Measurements from ENCODE around the gene CTAGE9.
"Not testable (repeated sequence)": the region's sequence is repeated elsewhere in the genome, so short reads cannot be mapped to it uniquely, and the experiment has no call there.

Gene CTAGE9

DNA sequence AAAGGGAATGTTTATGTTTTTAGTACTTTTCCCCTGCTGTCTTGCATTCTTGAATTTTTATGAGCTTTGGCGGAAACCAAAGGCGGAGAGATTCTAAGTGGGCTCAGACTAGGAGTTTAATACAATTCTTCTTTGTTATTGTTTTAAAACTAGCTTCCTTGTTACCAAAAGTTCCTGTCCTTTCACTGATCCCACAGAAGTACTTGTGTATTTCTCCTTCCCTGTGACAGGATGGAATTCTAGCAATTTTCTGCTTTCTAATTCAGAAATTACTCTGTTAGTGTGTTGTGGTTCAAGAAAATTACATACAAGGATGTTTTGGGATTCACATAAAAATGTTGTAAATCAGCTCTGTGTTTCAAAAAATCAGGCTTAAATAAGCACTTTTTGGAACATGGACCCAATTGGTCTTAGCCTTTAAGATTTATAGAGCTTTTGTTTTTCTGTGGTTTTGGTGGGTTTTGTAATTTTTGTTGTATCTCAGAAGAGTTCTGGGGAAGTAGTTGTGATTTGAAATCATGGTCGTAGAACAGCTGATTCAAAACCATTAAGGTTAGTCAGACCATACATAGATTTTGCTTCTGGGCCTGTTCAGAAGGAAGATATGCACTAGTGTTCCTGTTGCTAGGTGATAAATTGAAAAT, 17.6 kb upstream of the CTAGE9 start:
- Histone ChIP-seq H3K4me1 (ENCODE audit: control insufficient read depth, insufficient read depth, low read length, unreplicated experiment) (no peaks in the 10 kb centered on the region), H2AFZ (ENCODE audit: low read length, unreplicated experiment) (no peak overlapping the region), H3K4me3 (ENCODE audit: low read depth, low read length) (no peak overlapping the region), H3K79me2 (ENCODE audit: control insufficient read depth, insufficient read depth, low read length, unreplicated experiment) (no peaks in the 10 kb centered on the region), H3K27ac (ENCODE audit: low read depth, low read length) (no peak overlapping the region), H3K27me3 (ENCODE audit: insufficient read depth, low read length) (no peaks in the 10 kb centered on the region), H3K36me3 (ENCODE audit: insufficient read depth, low read length) (no peaks in the 10 kb centered on the region)

- Histone ChIP-seq H3K27me3 (ENCODE audit: insufficient read depth, low read length) (no peaks in the 10 kb centered on the region), H3K4me3 (ENCODE audit: low read depth, low read length) (no peak overlapping the region), H3K36me3 (ENCODE audit: insufficient read depth, low read length) (no peaks in the 10 kb centered on the region), H2AFZ (ENCODE audit: low read length, unreplicated experiment) (no peak overlapping the region), H3K27ac (ENCODE audit: low read depth, low read length) (no peak overlapping the region), H3K79me2 (ENCODE audit: control insufficient read depth, insufficient read depth, low read length, unreplicated experiment) (no peaks in the 10 kb centered on the region), H3K4me1 (ENCODE audit: control insufficient read depth, insufficient read depth, low read length, unreplicated experiment) (no peaks in the 10 kb centered on the region)
Measured at GRCh38 chr6:131727868-131728267, 17.1 kb upstream of the CTAGE9 start.

- Histone ChIP-seq H3K27ac (ENCODE audit: low read depth, low read length) (no peak overlapping the region), H3K79me2 (ENCODE audit: control insufficient read depth, insufficient read depth, low read length, unreplicated experiment) (no peaks in the 10 kb centered on the region), H3K36me3 (ENCODE audit: insufficient read depth, low read length) (no peaks in the 10 kb centered on the region), H2AFZ (ENCODE audit: low read length, unreplicated experiment) (no peak overlapping the region), H3K4me3 (ENCODE audit: low read depth, low read length) (no peak overlapping the region), H3K27me3 (ENCODE audit: insufficient read depth, low read length) (no peaks in the 10 kb centered on the region), H3K4me1 (ENCODE audit: control insufficient read depth, insufficient read depth, low read length, unreplicated experiment) (no peaks in the 10 kb centered on the region)
Measured at GRCh38 chr6:131727467-131727866, 16.6 kb upstream of the CTAGE9 start.

GRCh38 chr6:131724114-131724513, 13.3 kb upstream of the CTAGE9 start:
- H3K27me3 ChIP-seq (ENCODE audit: insufficient read depth, low read length), result no peaks in the 10 kb centered on the region
- no peak overlapping the region for H3K4me3 ChIP-seq (ENCODE audit: low read depth, low read length)
- H3K27ac ChIP-seq (ENCODE audit: low read depth, low read length), result no peak overlapping the region
- H2AFZ ChIP-seq (ENCODE audit: low read length, unreplicated experiment), result no peak overlapping the region
- no peaks in the 10 kb centered on the region for H3K36me3 ChIP-seq (ENCODE audit: insufficient read depth, low read length)
- no peaks in the 10 kb centered on the region for H3K4me1 ChIP-seq (ENCODE audit: control insufficient read depth, insufficient read depth, low read length, unreplicated experiment)
- no peaks in the 10 kb centered on the region for H3K79me2 ChIP-seq (ENCODE audit: control insufficient read depth, insufficient read depth, low read length, unreplicated experiment)

DNA sequence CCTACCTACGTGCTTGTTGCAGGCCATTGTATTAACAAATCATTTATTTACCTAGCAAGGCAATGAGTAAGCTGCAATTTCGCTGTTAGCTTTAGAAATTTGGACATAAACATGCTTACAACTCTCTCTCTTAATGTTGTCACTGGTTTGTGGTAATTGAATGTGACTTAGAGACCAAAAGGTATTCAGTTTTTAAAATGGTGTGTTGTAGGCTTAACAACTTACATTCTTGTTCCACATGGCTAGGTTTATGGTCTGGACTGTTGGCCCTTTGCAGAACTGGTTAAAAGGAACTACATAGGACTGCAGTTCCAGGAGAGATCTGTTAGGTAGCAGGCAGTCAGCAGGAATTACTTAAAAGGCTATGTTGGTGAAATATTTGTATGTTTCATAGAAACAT, 10.3 kb upstream of the CTAGE9 start:
- no peak overlapping the region for H2AFZ ChIP-seq (ENCODE audit: low read length, unreplicated experiment)
- no peaks in the 10 kb centered on the region for H3K27me3 ChIP-seq (ENCODE audit: insufficient read depth, low read length)
- H3K4me1 ChIP-seq (ENCODE audit: control insufficient read depth, insufficient read depth, low read length, unreplicated experiment), result no peaks in the 10 kb centered on the region
- H3K27ac ChIP-seq (ENCODE audit: low read depth, low read length), result no peak overlapping the region
- H3K4me3 ChIP-seq (ENCODE audit: low read depth, low read length), result no peak overlapping the region
- no peaks in the 10 kb centered on the region for H3K79me2 ChIP-seq (ENCODE audit: control insufficient read depth, insufficient read depth, low read length, unreplicated experiment)
- no peaks in the 10 kb centered on the region for H3K36me3 ChIP-seq (ENCODE audit: insufficient read depth, low read length)

DNA sequence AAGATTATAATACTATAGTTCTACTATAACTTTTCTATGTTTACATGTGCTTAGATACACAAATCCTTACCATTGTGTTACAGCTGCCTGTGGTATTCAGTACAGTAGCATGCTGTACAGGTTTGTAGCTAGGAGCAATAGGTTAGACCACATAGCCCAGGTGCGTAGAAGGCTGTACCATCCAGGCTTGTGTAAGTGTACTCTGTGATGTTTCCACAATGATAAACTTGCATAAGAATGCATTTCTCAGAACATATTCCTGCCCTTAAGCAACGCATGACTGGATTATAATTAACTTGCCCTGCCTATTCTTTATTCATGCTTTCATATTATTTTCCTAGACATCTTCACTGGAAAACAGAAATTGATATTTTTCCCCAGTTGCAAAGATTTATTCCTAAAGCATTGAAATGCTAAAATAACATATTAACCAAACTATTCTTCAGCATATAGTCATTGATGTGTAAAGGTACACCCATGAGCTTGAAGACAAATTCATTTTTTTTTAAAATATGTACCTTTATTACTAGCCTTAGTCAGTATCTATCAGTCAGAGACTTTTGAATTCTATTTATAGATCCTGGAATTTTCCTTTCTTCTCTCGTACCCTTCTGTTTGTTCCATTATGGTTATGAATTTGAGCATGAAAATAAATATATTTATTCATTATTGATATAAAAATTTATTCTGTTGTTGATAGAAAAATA, 7.2 kb upstream of the CTAGE9 start:
- no peak overlapping the region for H3K4me3 ChIP-seq (ENCODE audit: low read depth, low read length)
- no peaks in the 10 kb centered on the region for H3K4me1 ChIP-seq (ENCODE audit: control insufficient read depth, insufficient read depth, low read length, unreplicated experiment)
- no peak overlapping the region for H3K27ac ChIP-seq (ENCODE audit: low read depth, low read length)
- no peaks in the 10 kb centered on the region for H3K79me2 ChIP-seq (ENCODE audit: control insufficient read depth, insufficient read depth, low read length, unreplicated experiment)
- no peaks in the 10 kb centered on the region for H3K36me3 ChIP-seq (ENCODE audit: insufficient read depth, low read length)
- no peaks in the 10 kb centered on the region for H3K27me3 ChIP-seq (ENCODE audit: insufficient read depth, low read length)
- no peak overlapping the region for H2AFZ ChIP-seq (ENCODE audit: low read length, unreplicated experiment)

DNA sequence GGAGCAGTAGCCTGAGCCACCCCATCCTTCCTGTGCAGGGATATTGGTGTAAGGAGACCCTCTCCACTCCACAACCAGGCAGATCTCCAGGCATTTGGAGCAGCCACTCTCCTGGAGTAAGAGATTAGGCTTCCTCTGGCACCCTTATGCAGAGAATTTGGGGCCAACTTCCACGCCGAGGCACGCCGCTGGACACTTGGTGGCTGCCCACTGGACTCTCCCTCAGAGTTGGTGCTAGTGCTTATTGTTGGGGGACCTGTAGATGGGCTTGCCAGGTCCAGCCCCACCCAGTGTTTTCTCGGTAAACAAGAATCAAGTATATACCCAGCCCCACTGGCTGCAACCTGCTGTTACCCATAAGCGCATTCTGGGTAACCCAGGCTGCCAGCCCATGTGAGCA, 4.8 kb upstream of the CTAGE9 start:
- H2AFZ ChIP-seq (ENCODE audit: low read length, unreplicated experiment); H3K27ac ChIP-seq (ENCODE audit: low read depth, low read length); H3K4me1 ChIP-seq (ENCODE audit: control insufficient read depth, insufficient read depth, low read length, unreplicated experiment); H3K79me2 ChIP-seq (ENCODE audit: control insufficient read depth, insufficient read depth, low read length, unreplicated experiment); H3K36me3 ChIP-seq (ENCODE audit: insufficient read depth, low read length); H3K4me3 ChIP-seq (ENCODE audit: low read depth, low read length); H3K27me3 ChIP-seq (ENCODE audit: insufficient read depth, low read length): not testable (repeated sequence)

DNA sequence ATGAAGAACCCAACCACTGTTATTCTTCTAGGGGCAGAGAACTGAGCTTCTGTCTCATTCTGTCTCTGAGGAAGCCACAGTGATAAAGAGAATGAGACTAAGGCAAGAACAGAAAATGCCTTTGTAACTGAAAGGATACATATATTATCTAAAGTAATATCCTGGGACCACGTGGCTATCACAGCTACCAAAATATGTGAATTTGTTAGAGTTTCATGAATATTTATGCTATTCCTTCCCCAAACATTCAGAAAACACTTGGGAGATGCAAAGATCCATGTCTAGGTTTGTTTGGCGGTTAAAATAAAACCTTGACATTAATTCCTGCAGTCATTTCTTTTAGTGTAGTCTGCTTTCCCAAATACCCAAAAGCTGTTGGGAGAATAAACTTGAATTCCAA, 6.9 kb downstream of the CTAGE9 start:
- not testable (repeated sequence) for H3K36me3 ChIP-seq (ENCODE audit: insufficient read depth, low read length); H3K27ac ChIP-seq (ENCODE audit: low read depth, low read length); H3K4me3 ChIP-seq (ENCODE audit: low read depth, low read length); H2AFZ ChIP-seq (ENCODE audit: low read length, unreplicated experiment); H3K27me3 ChIP-seq (ENCODE audit: insufficient read depth, low read length); H3K4me1 ChIP-seq (ENCODE audit: control insufficient read depth, insufficient read depth, low read length, unreplicated experiment); H3K79me2 ChIP-seq (ENCODE audit: control insufficient read depth, insufficient read depth, low read length, unreplicated experiment)

- H3K4me1 ChIP-seq (ENCODE audit: control insufficient read depth, insufficient read depth, low read length, unreplicated experiment); H3K4me3 ChIP-seq (ENCODE audit: low read depth, low read length); H3K27me3 ChIP-seq (ENCODE audit: insufficient read depth, low read length); H3K27ac ChIP-seq (ENCODE audit: low read depth, low read length); H2AFZ ChIP-seq (ENCODE audit: low read length, unreplicated experiment); H3K79me2 ChIP-seq (ENCODE audit: control insufficient read depth, insufficient read depth, low read length, unreplicated experiment); H3K36me3 ChIP-seq (ENCODE audit: insufficient read depth, low read length): not testable (repeated sequence)
Measured at GRCh38 chr6:131700851-131701250, 10.0 kb downstream of the CTAGE9 start.

DNA sequence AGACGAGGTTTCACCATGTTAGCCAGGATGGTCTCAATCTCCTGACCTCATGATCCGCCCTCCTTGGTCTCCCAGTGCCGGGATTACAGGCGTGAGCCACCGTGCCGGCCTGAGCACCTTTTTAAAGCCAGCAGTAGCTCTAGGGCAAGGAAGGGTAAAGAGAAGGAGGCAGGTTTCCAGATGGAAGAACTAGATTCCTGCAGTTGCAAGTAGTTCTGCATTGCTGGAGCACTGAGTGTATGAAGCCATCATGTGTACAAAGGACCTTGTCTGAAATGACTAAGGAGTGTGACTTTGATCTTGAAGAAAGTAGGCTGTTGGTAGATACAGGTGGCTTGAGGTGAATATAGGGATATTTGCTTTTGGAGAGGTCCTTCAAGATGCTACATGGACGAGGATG, 13.9 kb downstream of the CTAGE9 start:
- H3K27ac ChIP-seq (ENCODE audit: low read depth, low read length), result no peak overlapping the region
- H3K36me3 ChIP-seq (ENCODE audit: insufficient read depth, low read length), result no peaks in the 10 kb centered on the region
- no peaks in the 10 kb centered on the region for H3K27me3 ChIP-seq (ENCODE audit: insufficient read depth, low read length)
- no peaks in the 10 kb centered on the region for H3K79me2 ChIP-seq (ENCODE audit: control insufficient read depth, insufficient read depth, low read length, unreplicated experiment)
- H3K4me1 ChIP-seq (ENCODE audit: control insufficient read depth, insufficient read depth, low read length, unreplicated experiment), result no peaks in the 10 kb centered on the region
- H2AFZ ChIP-seq (ENCODE audit: low read length, unreplicated experiment), result no peak overlapping the region
- no peak overlapping the region for H3K4me3 ChIP-seq (ENCODE audit: low read depth, low read length)

DNA sequence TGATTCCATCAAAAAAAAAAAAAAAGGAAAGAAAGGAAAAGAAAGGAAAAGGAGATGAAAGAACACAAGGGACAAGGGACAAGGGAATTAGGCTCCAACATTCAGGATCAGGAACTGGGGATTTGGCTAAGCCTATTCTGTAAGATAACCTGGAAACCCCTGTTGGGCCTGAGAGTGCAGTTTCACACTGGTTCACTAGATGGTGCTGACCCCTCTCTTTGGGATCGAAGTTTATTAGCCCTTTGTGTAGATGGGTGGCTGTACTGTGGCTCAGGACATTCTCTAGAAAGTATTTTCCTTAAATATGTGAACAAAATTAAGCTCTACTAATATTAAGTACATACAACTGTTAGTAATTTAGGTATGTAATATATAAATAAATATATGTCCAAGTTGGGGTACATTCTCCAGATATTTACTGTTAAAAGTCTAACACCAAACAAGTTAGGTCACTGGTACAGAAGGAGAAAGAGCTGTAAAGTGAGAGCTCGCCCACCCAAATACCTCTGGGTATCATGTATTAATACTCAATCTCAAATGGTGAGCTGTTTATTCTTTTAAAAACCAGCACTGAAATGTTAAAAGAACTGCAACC, 15.9 kb downstream of the CTAGE9 start:
- Histone ChIP-seq H3K27ac (ENCODE audit: low read depth, low read length) (no peak overlapping the region), H3K4me3 (ENCODE audit: low read depth, low read length) (no peak overlapping the region), H3K36me3 (ENCODE audit: insufficient read depth, low read length) (no peaks in the 10 kb centered on the region), H3K79me2 (ENCODE audit: control insufficient read depth, insufficient read depth, low read length, unreplicated experiment) (no peaks in the 10 kb centered on the region), H3K4me1 (ENCODE audit: control insufficient read depth, insufficient read depth, low read length, unreplicated experiment) (no peaks in the 10 kb centered on the region), H2AFZ (ENCODE audit: low read length, unreplicated experiment) (no peak overlapping the region), H3K27me3 (ENCODE audit: insufficient read depth, low read length) (no peaks in the 10 kb centered on the region)

All from ACC112 (cell line).